HepG2 (cell line): ENCODE measurements around the gene RCOR1. TPM values are rescaled to one million over a fixed set of nuclear protein-coding genes. Genes with fewer than 3 reads are reported as not detected.

Source experiments
- MIER3 ChIP-seq: IDR thresholded peaks from 2 replicates; pipeline ENCODE4 v1.6.1; 2016; ENCODE audit warnings: missing compliant biosample characterization, borderline replicate concordance
- NFE2 ChIP-seq: sonication (generic); formaldehyde crosslinking; IDR thresholded peaks from 2 replicates; pipeline ENCODE4 v1.4.0; 2020; ENCODE audit warnings: missing genetic modification reagents
- NR2C2 ChIP-seq: sonication (generic); formaldehyde crosslinking; IDR thresholded peaks from 2 replicates; pipeline ENCODE4 v1.4.0; 2020; ENCODE audit warnings: missing genetic modification reagents, mild to moderate bottlenecking, moderate library complexity, borderline replicate concordance
- PHF20 ChIP-seq: sonication (generic); formaldehyde crosslinking; IDR thresholded peaks from 2 replicates; pipeline ENCODE4 v1.5.0; 2020; ENCODE audit warnings: mild to moderate bottlenecking, missing genetic modification reagents
- PHF21A ChIP-seq: sonication (generic); formaldehyde crosslinking; IDR thresholded peaks from 2 replicates; pipeline ENCODE4 v1.5.0; 2020; ENCODE audit warnings: mild to moderate bottlenecking, missing genetic modification reagents
- POLR2AphosphoS5 ChIP-seq: IDR thresholded peaks from 2 replicates; pipeline ENCODE4 v1.6.1; 2012; ENCODE audit warnings: low read depth, low read length
- POLR2G ChIP-seq: fragments of 200-400 bp; formaldehyde crosslinking; IDR thresholded peaks from 2 replicates; pipeline ENCODE4 v1.6.1; 2018; ENCODE audit warnings: mild to moderate bottlenecking, low read depth, low read length, moderate library complexity
- REPIN1 ChIP-seq: sonication (generic); formaldehyde crosslinking; IDR thresholded peaks from 2 replicates; pipeline ENCODE4 v1.8.0; 2022; ENCODE audit warnings: missing genetic modification reagents, low read depth, mild to moderate bottlenecking, borderline replicate concordance
- TFDP1 ChIP-seq: IDR thresholded peaks from 2 replicates; pipeline ENCODE4 v1.6.1; 2016; ENCODE audit warnings: missing compliant biosample characterization, missing genetic modification reagents, borderline replicate concordance
- UBTF ChIP-seq: sonication (generic); formaldehyde crosslinking; IDR thresholded peaks from 2 replicates; pipeline ENCODE4 v1.4.0; 2020; ENCODE audit warnings: mild to moderate bottlenecking, missing genetic modification reagents
- YEATS2 ChIP-seq: sonication (generic); formaldehyde crosslinking; IDR thresholded peaks from 2 replicates; pipeline ENCODE4 v1.4.0; 2020; ENCODE audit warnings: missing genetic modification reagents, borderline replicate concordance
- ZMYM4 ChIP-seq: sonication (generic); formaldehyde crosslinking; IDR thresholded peaks from 2 replicates; pipeline ENCODE4 v1.8.1; 2023; ENCODE audit warnings: mild to moderate bottlenecking, missing genetic modification reagents
- ZNF296 ChIP-seq: sonication (generic); formaldehyde crosslinking; conservative IDR thresholded peaks from 2 replicates; pipeline ENCODE4 v1.5.0; 2020; ENCODE audit warnings: mild to moderate bottlenecking, missing genetic modification reagents
- ZNF317 ChIP-seq: sonication (generic); formaldehyde crosslinking; IDR thresholded peaks from 2 replicates; pipeline ENCODE4 v1.5.0; 2020; ENCODE audit warnings: mild to moderate bottlenecking, missing genetic modification reagents
- ZNF768 ChIP-seq: sonication (generic); formaldehyde crosslinking; IDR thresholded peaks from 2 replicates; pipeline ENCODE4 v1.4.0; 2020; ENCODE audit warnings: missing genetic modification reagents
- ZSCAN5A ChIP-seq: sonication (generic); formaldehyde crosslinking; IDR thresholded peaks from 2 replicates; pipeline ENCODE4 v1.8.0; 2022; ENCODE audit warnings: mild to moderate bottlenecking, missing genetic modification reagents, borderline replicate concordance
- polyA plus RNA-seq, 8 experiments: library from polyadenylated mRNA; depleted of rRNA in 3 of 8; stranded (reverse) in 7 of 8; unstranded in 1 of 8; fragments of >200 nt; fragmentation: Illumina TruSeq in 4 of 8; extraction: Trizol in 4 of 8; gene quantifications; 2 replicates each; pipeline versions ENCODE4 v1.2.1 to v1.2.3, GENCODE V29; 2011 to 2016; ENCODE audit warnings: low read depth in 4 of 8, missing spikeins in 1 of 8, mixed read lengths in 1 of 8; ENCODE audit not compliant: insufficient read depth in 1 of 8
- total RNA-seq, 5 experiments: library from RNA; depleted of rRNA; stranded (reverse); fragments of >200 nt; fragmentation: Illumina TruSeq; extraction: Trizol; gene quantifications; 2 replicates each; pipeline ENCODE4 v1.2.3, GENCODE V29; 2016; ENCODE audit warnings: low read depth in 1 of 5
- TF ChIP-seq, protein P1 (sequence below): sonication (generic); formaldehyde crosslinking; IDR thresholded peaks from 2 replicates; pipeline ENCODE4 v1.4.0; 2020; ENCODE audit warnings: missing genetic modification reagents
- TF ChIP-seq, protein P2 (sequence below): sonication (generic); formaldehyde crosslinking; IDR thresholded peaks from 2 replicates; pipeline ENCODE4 v1.8.1; 2023; ENCODE audit warnings: mild to moderate bottlenecking, missing genetic modification reagents
- TF ChIP-seq, protein P3 (sequence below): sonication (generic); formaldehyde crosslinking; IDR thresholded peaks from 2 replicates; pipeline ENCODE4 v1.8.1; 2023; ENCODE audit warnings: mild to moderate bottlenecking, missing genetic modification reagents, borderline replicate concordance

The RCOR1 gene
- total and polyA plus RNA-seq, 2 of the 13 experiments (the other 11 are each of a cell fraction or from before 2014, with no cell fraction given) = 10.2 to 11.1 TPM

- TF ChIP-seq UBTF (CRISPR knock-in tag) (peak; percentile 59), ZSCAN5A (CRISPR knock-in tag) (peak; percentile 50; the same call in 1 of the 2 replicates), PHF20 (CRISPR knock-in tag) (peak; percentile 55; the same call in 1 of the 2 replicates), POLR2AphosphoS5 (peak; percentile 94), ZNF768 (CRISPR knock-in tag) (peak; percentile 34; the same call in 1 of the 2 replicates), ZNF317 (CRISPR knock-in tag) (peak; percentile 46; the same call in 1 of the 2 replicates), ZMYM4 (CRISPR knock-in tag) (peak; percentile 63), MIER3 (peak; percentile 30; the same call in 1 of the 2 replicates), YEATS2 (CRISPR knock-in tag) (0 out of 2 replicates have a peak, but pooled peaks have one; percentile 55), REPIN1 (CRISPR knock-in tag) (0 out of 2 replicates have a peak, but pooled peaks have one; percentile 51), NFE2 (no peak), ZNF296 (CRISPR knock-in tag) (no peak), POLR2G (peak; percentile 84), NR2C2 (CRISPR knock-in tag) (no peak), TFDP1 (CRISPR knock-in tag) (peak; percentile 18; the same call in 1 of the 2 replicates), PHF21A (CRISPR knock-in tag) (peak; percentile 79; the same call in 1 of the 2 replicates)
- TF ChIP-seq, protein P1, sequence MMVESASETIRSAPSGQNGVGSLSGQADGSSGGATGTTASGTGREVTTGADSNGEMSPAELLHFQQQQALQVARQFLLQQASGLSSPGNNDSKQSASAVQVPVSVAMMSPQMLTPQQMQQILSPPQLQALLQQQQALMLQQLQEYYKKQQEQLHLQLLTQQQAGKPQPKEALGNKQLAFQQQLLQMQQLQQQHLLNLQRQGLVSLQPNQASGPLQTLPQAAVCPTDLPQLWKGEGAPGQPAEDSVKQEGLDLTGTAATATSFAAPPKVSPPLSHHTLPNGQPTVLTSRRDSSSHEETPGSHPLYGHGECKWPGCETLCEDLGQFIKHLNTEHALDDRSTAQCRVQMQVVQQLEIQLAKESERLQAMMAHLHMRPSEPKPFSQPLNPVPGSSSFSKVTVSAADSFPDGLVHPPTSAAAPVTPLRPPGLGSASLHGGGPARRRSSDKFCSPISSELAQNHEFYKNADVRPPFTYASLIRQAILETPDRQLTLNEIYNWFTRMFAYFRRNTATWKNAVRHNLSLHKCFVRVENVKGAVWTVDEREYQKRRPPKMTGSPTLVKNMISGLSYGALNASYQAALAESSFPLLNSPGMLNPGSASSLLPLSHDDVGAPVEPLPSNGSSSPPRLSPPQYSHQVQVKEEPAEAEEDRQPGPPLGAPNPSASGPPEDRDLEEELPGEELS (CRISPR knock-in tag) = peak; percentile 47; the same call in 1 of the 2 replicates
- TF ChIP-seq, protein P2, sequence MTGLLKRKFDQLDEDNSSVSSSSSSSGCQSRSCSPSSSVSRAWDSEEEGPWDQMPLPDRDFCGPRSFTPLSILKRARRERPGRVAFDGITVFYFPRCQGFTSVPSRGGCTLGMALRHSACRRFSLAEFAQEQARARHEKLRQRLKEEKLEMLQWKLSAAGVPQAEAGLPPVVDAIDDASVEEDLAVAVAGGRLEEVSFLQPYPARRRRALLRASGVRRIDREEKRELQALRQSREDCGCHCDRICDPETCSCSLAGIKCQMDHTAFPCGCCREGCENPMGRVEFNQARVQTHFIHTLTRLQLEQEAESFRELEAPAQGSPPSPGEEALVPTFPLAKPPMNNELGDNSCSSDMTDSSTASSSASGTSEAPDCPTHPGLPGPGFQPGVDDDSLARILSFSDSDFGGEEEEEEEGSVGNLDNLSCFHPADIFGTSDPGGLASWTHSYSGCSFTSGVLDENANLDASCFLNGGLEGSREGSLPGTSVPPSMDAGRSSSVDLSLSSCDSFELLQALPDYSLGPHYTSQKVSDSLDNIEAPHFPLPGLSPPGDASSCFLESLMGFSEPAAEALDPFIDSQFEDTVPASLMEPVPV = 0 out of 2 replicates have a peak, but pooled peaks have one; percentile 37
- TF ChIP-seq, protein P3, sequence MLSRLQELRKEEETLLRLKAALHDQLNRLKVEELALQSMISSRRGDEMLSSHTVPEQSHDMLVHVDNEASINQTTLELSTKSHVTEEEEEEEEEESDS (CRISPR knock-in tag) = no peak
Measured at GRCh38 chr14:102574281-102575159, 17.9 kb upstream of the RCOR1 start (continued).
